ENCODE data around the gene USP24. TPM values are rescaled to one million over a fixed set of nuclear protein-coding genes. Genes with fewer than 3 reads are reported as not detected.

The USP24 gene
- total RNA-seq, 1 experiment from 2014 or later, result 40.9 TPM

GRCh38 chr1:55252942-55253589 lies 37.9 kb upstream of the USP24 start:
- no peak for ATAC-seq
- no peaks in the 10 kb centered on the region for H3K4me1 Mint-ChIP-seq
- peak; percentile 45 for TF ChIP-seq PRDM15 (CRISPR knock-in tag; IDR thresholded peaks at IDR 0.05)
- TF ChIP-seq NFATC4 (CRISPR knock-in tag; IDR thresholded peaks at IDR 0.05), result no peak
- H3K4me3 Mint-ChIP-seq, result no peak overlapping the region
- DNase-seq (ENCODE audit: low spot score), result no peak
- no peaks in the 10 kb centered on the region; the same call in 1 of the 2 replicates for H3K27me3 Mint-ChIP-seq (ENCODE audit: low read depth)
- H3K27ac Mint-ChIP-seq, result no peak overlapping the region
- no peaks in the 10 kb centered on the region for H3K36me3 Mint-ChIP-seq
- no peaks in the 10 kb centered on the region for H3K9me3 Mint-ChIP-seq
- POLR2A ChIA-PET, result no interaction called here
- CTCF ChIA-PET, result interaction anchor here (1.0 kb wide), 1 partner anchor 109 kb away, joined by 4 read pairs; no protein-coding TSS in a partner anchor

- DNase-seq (ENCODE audit: low spot score) (no peak), ATAC-seq (no peak)
- CTCF ChIA-PET, result no interaction called here
- Mint-ChIP-seq H3K4me3 (no peak overlapping the region), H3K27me3 (ENCODE audit: low read depth) (peaks cover 2% of the 10 kb centered on the region; the same call in 1 of the 2 replicates), H3K27ac (no peak overlapping the region), H3K36me3 (no peaks in the 10 kb centered on the region), H3K9me3 (no peaks in the 10 kb centered on the region), H3K4me1 (peaks cover 4% of the 10 kb centered on the region)
- POLR2A ChIA-PET, result no interaction called here
- TF ChIP-seq MXD4 (CRISPR knock-in tag; IDR thresholded peaks at IDR 0.05; ENCODE audit: borderline replicate concordance) (no peak), KAT7 (CRISPR knock-in tag; IDR thresholded peaks at IDR 0.05; ENCODE audit: borderline replicate concordance) (no peak), FOXP4 (CRISPR knock-in tag; IDR thresholded peaks at IDR 0.05) (no peak), CTCF (IDR thresholded peaks at IDR 0.05) (no peak), ATF1 (CRISPR knock-in tag; IDR thresholded peaks at IDR 0.05) (no peak), NR1H2 (CRISPR knock-in tag; IDR thresholded peaks at IDR 0.05) (no peak), CBFB (CRISPR knock-in tag; IDR thresholded peaks at IDR 0.05; ENCODE audit: low read depth) (no peak), SMAD3 (CRISPR knock-in tag; IDR thresholded peaks at IDR 0.05; ENCODE audit: borderline replicate concordance) (no peak), ZNF671 (CRISPR knock-in tag; IDR thresholded peaks at IDR 0.05) (no peak), IRF1 (CRISPR knock-in tag; IDR thresholded peaks at IDR 0.05) (no peak), NFYB (CRISPR knock-in tag; conservative IDR thresholded peaks at IDR 0.05; ENCODE audit: low read depth) (no peak), USF2 (CRISPR knock-in tag; IDR thresholded peaks at IDR 0.05) (no peak), ETV6 (CRISPR knock-in tag; IDR thresholded peaks at IDR 0.05) (no peak)
Measured at GRCh38 chr1:55250399-55251075, 35.4 kb upstream of the USP24 start.
